Endothelial cell (in vitro differentiated cells): ENCODE data around the gene HSPE1. TPM values are rescaled to one million over a fixed set of nuclear protein-coding genes. Genes with fewer than 3 reads are reported as not detected.

Experiments used
- DNase-seq: peaks from one replicate; pipeline ENCODE4 v3.0.0; 2021; ENCODE audit warnings: low spot score
- H3K27ac Mint-ChIP-seq: one replicate; pipeline ENCODE4 v1.8.0; 2021; ENCODE audit warnings: mixed read lengths, inconsistent platforms; ENCODE audit not compliant: unreplicated experiment
- H3K27me3 Mint-ChIP-seq: one replicate; pipeline ENCODE4 v1.8.0; 2021; ENCODE audit warnings: mild to moderate bottlenecking, moderate library complexity, mixed read lengths, inconsistent platforms; ENCODE audit not compliant: unreplicated experiment
- H3K36me3 Mint-ChIP-seq: one replicate; pipeline ENCODE4 v1.8.0; 2021; ENCODE audit warnings: mild to moderate bottlenecking, low read depth, mixed read lengths, inconsistent platforms; ENCODE audit not compliant: unreplicated experiment
- H3K4me1 Mint-ChIP-seq: one replicate; pipeline ENCODE4 v1.8.0; 2021; ENCODE audit warnings: mild to moderate bottlenecking, mixed read lengths, inconsistent platforms; ENCODE audit not compliant: unreplicated experiment
- H3K4me3 Mint-ChIP-seq: one replicate; pipeline ENCODE4 v1.8.0; 2021; ENCODE audit warnings: mild to moderate bottlenecking, mixed read lengths, inconsistent platforms; ENCODE audit not compliant: unreplicated experiment
- H3K9me3 Mint-ChIP-seq: one replicate; pipeline ENCODE4 v1.8.0; 2021; ENCODE audit warnings: mixed read lengths, inconsistent platforms; ENCODE audit not compliant: unreplicated experiment
- total RNA-seq: library from RNA; stranded (reverse); fragmentation: NEBNext Ultra II Directional; extraction: Animal tissue kit (Norgen Biotek cat#: 25700); gene quantifications from one replicate; pipeline ENCODE4 v1.2.1, GENCODE V29; 2021; ENCODE audit not compliant: unreplicated experiment
- TF ChIP-seq, protein P1 (sequence below): fragments of 200-600 bp; sonication (generic); IDR thresholded peaks from one replicate; pipeline ENCODE4 v1.5.0; 2021; ENCODE audit warnings: antibody characterized with exemption; ENCODE audit not compliant: unreplicated experiment

Gene HSPE1
- total RNA-seq, 1 donor from 2014 or later: 73.6 TPM

DNA sequence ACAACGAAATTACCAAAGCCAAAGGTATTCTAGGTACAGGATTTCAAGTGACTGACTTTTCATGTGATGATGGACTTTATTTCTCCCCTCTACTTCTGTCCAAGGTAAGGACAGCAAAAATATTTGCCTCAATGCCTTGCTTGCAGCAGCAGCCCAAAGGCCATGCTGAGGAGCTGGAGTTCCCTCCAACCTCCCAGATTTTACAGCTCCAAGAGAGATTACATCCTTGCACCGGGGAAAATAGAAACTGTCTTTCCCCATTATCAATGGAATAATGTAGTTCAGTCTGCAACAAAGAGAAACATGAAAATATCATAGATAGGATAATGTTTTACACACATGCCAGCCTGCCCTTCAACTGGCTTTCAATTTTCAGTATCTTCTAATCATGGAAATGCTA is 14.0 kb upstream of the HSPE1 start:
- Mint-ChIP-seq H3K9me3 (no peaks in the 10 kb centered on the region), H3K36me3 (peaks cover 38% of the 10 kb centered on the region)
- TF ChIP-seq, protein P1, sequence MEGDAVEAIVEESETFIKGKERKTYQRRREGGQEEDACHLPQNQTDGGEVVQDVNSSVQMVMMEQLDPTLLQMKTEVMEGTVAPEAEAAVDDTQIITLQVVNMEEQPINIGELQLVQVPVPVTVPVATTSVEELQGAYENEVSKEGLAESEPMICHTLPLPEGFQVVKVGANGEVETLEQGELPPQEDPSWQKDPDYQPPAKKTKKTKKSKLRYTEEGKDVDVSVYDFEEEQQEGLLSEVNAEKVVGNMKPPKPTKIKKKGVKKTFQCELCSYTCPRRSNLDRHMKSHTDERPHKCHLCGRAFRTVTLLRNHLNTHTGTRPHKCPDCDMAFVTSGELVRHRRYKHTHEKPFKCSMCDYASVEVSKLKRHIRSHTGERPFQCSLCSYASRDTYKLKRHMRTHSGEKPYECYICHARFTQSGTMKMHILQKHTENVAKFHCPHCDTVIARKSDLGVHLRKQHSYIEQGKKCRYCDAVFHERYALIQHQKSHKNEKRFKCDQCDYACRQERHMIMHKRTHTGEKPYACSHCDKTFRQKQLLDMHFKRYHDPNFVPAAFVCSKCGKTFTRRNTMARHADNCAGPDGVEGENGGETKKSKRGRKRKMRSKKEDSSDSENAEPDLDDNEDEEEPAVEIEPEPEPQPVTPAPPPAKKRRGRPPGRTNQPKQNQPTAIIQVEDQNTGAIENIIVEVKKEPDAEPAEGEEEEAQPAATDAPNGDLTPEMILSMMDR: no peak

DNA sequence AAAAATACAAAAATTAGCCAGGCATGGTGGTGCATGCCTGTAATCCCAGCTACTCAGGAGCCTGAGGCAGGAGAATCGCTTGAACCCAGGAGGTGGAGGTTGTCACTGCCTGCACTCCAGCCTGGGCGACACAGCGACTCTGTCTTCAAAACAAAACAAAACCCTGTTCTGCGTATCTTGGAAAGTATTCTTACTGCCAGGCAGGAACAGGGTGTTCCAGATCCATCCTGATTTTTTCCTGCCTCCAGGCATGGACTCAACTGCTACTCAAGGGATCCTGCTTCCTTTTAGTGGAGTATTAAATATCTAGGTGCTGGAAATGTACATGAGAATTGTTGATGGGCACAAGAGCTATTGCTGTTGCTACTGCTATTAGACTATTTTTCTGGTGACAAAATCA is 12.8 kb upstream of the HSPE1 start:
- H3K27ac Mint-ChIP-seq: no peak overlapping the region
- H3K9me3 Mint-ChIP-seq: no peaks in the 10 kb centered on the region
- no peak overlapping the region for H3K4me3 Mint-ChIP-seq
- DNase-seq: no peak
- no peaks in the 10 kb centered on the region for H3K4me1 Mint-ChIP-seq
- peaks cover 2% of the 10 kb centered on the region for H3K27me3 Mint-ChIP-seq
- TF ChIP-seq, protein P1: no peak
- peaks cover 42% of the 10 kb centered on the region for H3K36me3 Mint-ChIP-seq

More for the DNA sequence above, 14.0 kb upstream of the HSPE1 start:
- Mint-ChIP-seq H3K27me3 (peaks cover 2% of the 10 kb centered on the region), H3K27ac (no peak overlapping the region), H3K4me1 (no peaks in the 10 kb centered on the region), H3K4me3 (peak overlapping the region; percentile 78)
- DNase-seq: no peak

DNA sequence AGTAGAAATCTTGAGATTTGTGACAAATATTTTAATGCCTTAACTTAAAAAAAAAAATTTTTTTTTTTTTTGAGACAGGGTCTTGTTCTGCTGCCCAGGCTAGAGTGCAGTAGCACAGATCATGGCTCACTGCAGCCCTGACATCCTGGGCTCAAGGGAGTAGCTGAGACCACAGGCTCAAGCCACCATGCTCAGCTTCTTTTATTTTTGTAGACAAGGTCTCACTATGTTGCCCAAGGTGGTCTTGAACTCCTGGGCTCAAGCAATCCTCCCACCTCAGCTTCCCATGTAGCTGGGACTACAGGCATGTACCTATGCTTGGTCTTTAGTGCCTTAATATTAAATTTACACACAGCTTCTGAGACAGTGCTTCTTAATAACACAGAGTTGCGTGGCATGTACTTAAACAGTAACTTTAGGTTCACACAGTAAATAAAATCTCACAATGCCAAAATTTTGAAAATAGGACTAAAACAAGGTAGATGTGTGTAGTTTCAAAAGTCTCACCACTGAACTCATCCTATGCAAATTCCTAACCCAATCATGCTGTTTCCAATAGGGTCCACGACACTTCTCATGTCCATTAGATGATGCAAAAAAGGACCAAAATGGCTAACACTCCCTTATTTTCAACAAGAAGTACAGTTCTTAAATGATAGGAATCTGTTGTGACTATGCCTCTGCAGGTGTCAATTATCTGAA is 4.6 kb upstream of the HSPE1 start:
- H3K4me3 Mint-ChIP-seq: no peak overlapping the region
- peaks cover 9% of the 10 kb centered on the region for H3K27me3 Mint-ChIP-seq
- no peak for DNase-seq
- TF ChIP-seq, protein P1: no peak
- peaks cover 28% of the 10 kb centered on the region for H3K36me3 Mint-ChIP-seq
- H3K4me1 Mint-ChIP-seq: peaks cover 14% of the 10 kb centered on the region
- H3K27ac Mint-ChIP-seq: no peak overlapping the region
- H3K9me3 Mint-ChIP-seq: no peaks in the 10 kb centered on the region

DNA sequence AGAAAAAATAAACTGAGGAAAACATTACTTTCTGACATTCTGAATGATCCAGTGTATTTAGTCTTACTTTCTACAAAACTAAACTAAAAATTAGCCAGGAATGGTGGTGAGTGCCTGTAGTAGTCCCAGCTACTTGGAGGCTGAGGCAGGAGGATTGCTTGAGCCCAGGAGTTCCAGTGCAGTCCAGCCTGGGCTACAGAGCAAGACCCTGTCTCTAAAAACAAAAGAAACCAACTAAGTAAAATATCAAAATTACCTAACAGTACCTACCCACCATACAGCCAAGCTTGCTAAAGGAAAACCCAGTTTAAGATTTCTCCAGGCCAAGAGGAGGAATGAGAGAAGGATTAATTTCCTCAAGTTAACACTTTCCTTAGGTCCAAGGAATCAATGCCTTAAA is 3.5 kb upstream of the HSPE1 start:
- Mint-ChIP-seq H3K4me3 (peak overlapping the region; percentile 34), H3K27me3 (peaks cover 9% of the 10 kb centered on the region), H3K4me1 (peaks cover 20% of the 10 kb centered on the region), H3K36me3 (peaks cover 24% of the 10 kb centered on the region), H3K9me3 (no peaks in the 10 kb centered on the region), H3K27ac (no peak overlapping the region)
- no peak for DNase-seq
- TF ChIP-seq, protein P1: no peak

DNA sequence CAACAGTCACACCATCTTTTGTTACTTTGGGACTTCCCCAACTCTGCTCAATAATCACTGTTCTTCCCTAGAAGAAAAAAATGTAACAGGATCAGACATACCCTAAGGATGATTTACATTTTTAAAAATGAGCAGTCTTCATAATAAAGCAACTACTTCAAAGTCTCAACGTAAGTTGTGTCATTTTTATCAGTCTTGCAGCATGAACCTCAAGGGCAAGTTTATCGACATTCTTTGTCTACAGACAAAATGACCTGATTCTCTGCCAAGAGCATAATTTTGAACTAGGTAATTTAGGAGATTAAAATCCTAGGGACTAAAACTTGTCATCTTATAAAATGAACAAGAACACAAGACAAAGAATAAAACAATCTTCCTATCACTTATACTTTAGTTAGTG is 2.9 kb upstream of the HSPE1 start:
- Mint-ChIP-seq H3K4me1 (peaks cover 26% of the 10 kb centered on the region), H3K4me3 (peak overlapping the region; percentile 34), H3K9me3 (no peaks in the 10 kb centered on the region), H3K27me3 (peaks cover 9% of the 10 kb centered on the region), H3K36me3 (peaks cover 24% of the 10 kb centered on the region), H3K27ac (no peak overlapping the region)
- TF ChIP-seq, protein P1: no peak
- no peak for DNase-seq
